Endothelial cell of umbilical vein (primary cell): ENCODE measurements around the gene CELSR2. TPM values are rescaled to one million over a fixed set of nuclear protein-coding genes. Genes with fewer than 3 reads are reported as not detected.

ENCODE experiments used
- BruUV-seq: library from RNA; stranded (reverse); fragments of 400-500 nt; replicated peaks from 2 replicates; lab custom pipeline; 2021; lab: Mats Ljungman, UMichigan
- CTCF ChIA-PET: fragments of 300-600, 350-600 bp; sonication (Branson Sonifier 250); formaldehyde crosslinking; loops from one replicate; lab custom pipeline; 2021; ENCODE audit warnings: antibody characterized with exemption, inconsistent platforms; lab: Charles Lee
- POLR2A ChIA-PET: fragments of 300-600, 350-600 bp; sonication (Branson Sonifier 250); formaldehyde crosslinking; loops from one replicate; lab custom pipeline; 2021; ENCODE audit warnings: antibody characterized with exemption, inconsistent platforms; lab: Charles Lee
- DNase-seq: peaks from one replicate; pipeline ENCODE4 v3.0.0-alpha.2; 2011; ENCODE audit warnings: low read depth, low spot score
- FAIRE-seq: peaks from 2 replicates; lab custom pipeline; 2011; peaks lifted over from hg19 to GRCh38; lab: Jason Lieb, UNC
- H2AFZ ChIP-seq: 2 replicates; pipeline ENCODE4 v1.6.0; 2012; ENCODE audit warnings: low read depth, low read length, control low read depth, inconsistent platforms
- H3K27ac ChIP-seq: 2 replicates; pipeline ENCODE4 v1.5.1; 2011; ENCODE audit warnings: low read depth, mild to moderate bottlenecking, control low read depth, low read length, moderate library complexity; ENCODE audit not compliant: insufficient read depth
- H3K27me3 ChIP-seq, 2 experiments: 2 replicates each; pipeline versions ENCODE4 v1.6.0 to v1.6.1; 2011; ENCODE audit warnings: low read length in 2 of 2, mixed read lengths in 1 of 2; ENCODE audit not compliant: control insufficient read depth in 2 of 2, insufficient read depth in 2 of 2
- H3K36me3 ChIP-seq, 2 experiments: 2 replicates in 1 of 2; 3 replicates in 1 of 2; pipeline ENCODE4 v1.5.1; 2011; ENCODE audit warnings: low read length in 2 of 2, mild to moderate bottlenecking in 1 of 2, moderate library complexity in 1 of 2; ENCODE audit not compliant: control insufficient read depth in 2 of 2, insufficient read depth in 2 of 2; ENCODE audit errors: extremely low read depth in 1 of 2
- H3K4me1 ChIP-seq: 3 replicates; pipeline ENCODE4 v1.5.1; 2011; ENCODE audit warnings: mild to moderate bottlenecking, low read length; ENCODE audit not compliant: control insufficient read depth, insufficient read depth; ENCODE audit errors: extremely low read depth
- H3K4me2 ChIP-seq: 2 replicates; pipeline ENCODE4 v1.6.1; 2011; ENCODE audit warnings: low read length, control low read depth, mixed read lengths; ENCODE audit not compliant: insufficient read depth
- H3K4me3 ChIP-seq, 3 experiments: fragments of 200-600 bp in 1 of 3; sonication (generic), shearing (Covaris generic) in 1 of 3; replicated peaks in 1 of 3; 2 replicates each; pipeline ENCODE4 v1.5.1; 2011 to 2016; ENCODE audit warnings: control low read depth in 3 of 3, low read length in 3 of 3, mild to moderate bottlenecking in 2 of 3, inconsistent platforms in 1 of 3, low read depth in 1 of 3, moderate library complexity in 1 of 3; ENCODE audit not compliant: insufficient read depth in 1 of 3
- H3K79me2 ChIP-seq: 2 replicates; pipeline ENCODE4 v1.6.0; 2012; ENCODE audit warnings: low read length, inconsistent platforms; ENCODE audit not compliant: control insufficient read depth, insufficient read depth
- H3K9ac ChIP-seq: replicated peaks from 2 replicates; pipeline ENCODE3; 2011; ENCODE audit warnings: low read length, control low read depth; ENCODE audit not compliant: insufficient read depth; ENCODE audit errors: extremely low read depth
- H3K9me1 ChIP-seq: replicated peaks from 3 replicates; pipeline ENCODE4 v1.6.0; 2011; ENCODE audit warnings: mild to moderate bottlenecking, low read length; ENCODE audit not compliant: control insufficient read depth, insufficient read depth; ENCODE audit errors: extremely low read depth
- H3K9me3 ChIP-seq: replicated peaks from 2 replicates; pipeline ENCODE4 v1.5.1; 2012; ENCODE audit warnings: low read length, inconsistent platforms; ENCODE audit not compliant: control insufficient read depth, insufficient read depth
- H4K20me1 ChIP-seq: replicated peaks from 2 replicates; pipeline ENCODE3; 2011; ENCODE audit warnings: mild to moderate bottlenecking, low read length; ENCODE audit not compliant: control insufficient read depth, insufficient read depth; ENCODE audit errors: extremely low read depth
- EZH2 ChIP-seq: IDR thresholded peaks from 2 replicates; pipeline ENCODE4 v1.6.1; 2012; ENCODE audit warnings: borderline replicate concordance, low read depth, mild to moderate bottlenecking, moderate library complexity, low read length, inconsistent platforms; ENCODE audit not compliant: severe bottlenecking
- FOS ChIP-seq: IDR thresholded peaks from 2 replicates; pipeline ENCODE4 v1.6.1; 2011; ENCODE audit warnings: mild to moderate bottlenecking, low read length, moderate library complexity, borderline replicate concordance; ENCODE audit not compliant: insufficient read depth
- GATA2 ChIP-seq: IDR thresholded peaks from 2 replicates; pipeline ENCODE4 v1.7.0; 2011; ENCODE audit warnings: low read depth, mild to moderate bottlenecking, moderate library complexity, mixed read lengths, low read length; ENCODE audit not compliant: insufficient read length, insufficient read depth
- JUN ChIP-seq: IDR thresholded peaks from 2 replicates; pipeline ENCODE4 v1.6.1; 2011; ENCODE audit warnings: borderline replicate concordance, low read depth; ENCODE audit not compliant: insufficient read length, insufficient read depth
- MYC ChIP-seq: IDR thresholded peaks from one replicate; pipeline ENCODE4 v1.6.1; 2011; ENCODE audit warnings: mild to moderate bottlenecking, low read depth, low read length
- POLR2A ChIP-seq: IDR thresholded peaks from 2 replicates; pipeline ENCODE4 v1.6.1; 2012; ENCODE audit warnings: low read depth, mild to moderate bottlenecking, control low read depth, low read length
- POLR2AphosphoS5 ChIP-seq: IDR thresholded peaks from 2 replicates; pipeline ENCODE4 v1.6.1; 2012; ENCODE audit warnings: low read depth, mild to moderate bottlenecking, control low read depth, low read length, moderate library complexity; ENCODE audit not compliant: insufficient read depth
- dilution Hi-C: fragments of 300-500 bp; cut with MboI; formaldehyde crosslinking; loops from one replicate; pipeline ENCODE4 v1.15.0; 2019; ENCODE audit warnings: low sequenced_read_pairs; ENCODE audit not compliant: extremely low pct_ligation_motif_present
- intact Hi-C: fragments of 100-400 bp; cut with micrococcal nuclease; formaldehyde crosslinking; loops from one replicate; pipeline ENCODE4 v1.10.0; 2022
- polyA plus RNA-seq, 4 experiments: library from polyadenylated mRNA; depleted of rRNA in 3 of 4; stranded (reverse) in 3 of 4; unstranded in 1 of 4; fragments of >200 nt; gene quantifications; 2 replicates each; pipeline versions ENCODE4 v1.2.1 to v1.2.3, GENCODE V29; 2011 to 2012; ENCODE audit warnings: missing spikeins in 1 of 4
- total RNA-seq: library from RNA; stranded (reverse); gene quantifications from 2 replicates; pipeline ENCODE4 v1.2.3, GENCODE V29; 2021
- TF ChIP-seq, protein P1 (sequence below), 2 donors: IDR thresholded peaks; 1 replicate in 1 of 2; 2 replicates in 1 of 2; pipeline ENCODE4 v1.5.1; 2011; ENCODE audit warnings: low read length in 2 of 2, mild to moderate bottlenecking in 2 of 2, moderate library complexity in 2 of 2, control low read depth in 1 of 2, inconsistent platforms in 1 of 2, low read depth in 1 of 2; ENCODE audit not compliant: insufficient read depth in 1 of 2; ENCODE audit errors: extremely low read depth in 1 of 2
- TF ChIP-seq, protein P2 (sequence below): IDR thresholded peaks from 2 replicates; pipeline ENCODE4 v1.6.1; 2011; ENCODE audit not compliant: insufficient read depth, insufficient read length

The CELSR2 gene
- total and polyA plus RNA-seq, 2 donors (not counting 3 experiments of a cell fraction or from before 2014, with no cell fraction given), result 0.90 to 1.4 TPM

DNA sequence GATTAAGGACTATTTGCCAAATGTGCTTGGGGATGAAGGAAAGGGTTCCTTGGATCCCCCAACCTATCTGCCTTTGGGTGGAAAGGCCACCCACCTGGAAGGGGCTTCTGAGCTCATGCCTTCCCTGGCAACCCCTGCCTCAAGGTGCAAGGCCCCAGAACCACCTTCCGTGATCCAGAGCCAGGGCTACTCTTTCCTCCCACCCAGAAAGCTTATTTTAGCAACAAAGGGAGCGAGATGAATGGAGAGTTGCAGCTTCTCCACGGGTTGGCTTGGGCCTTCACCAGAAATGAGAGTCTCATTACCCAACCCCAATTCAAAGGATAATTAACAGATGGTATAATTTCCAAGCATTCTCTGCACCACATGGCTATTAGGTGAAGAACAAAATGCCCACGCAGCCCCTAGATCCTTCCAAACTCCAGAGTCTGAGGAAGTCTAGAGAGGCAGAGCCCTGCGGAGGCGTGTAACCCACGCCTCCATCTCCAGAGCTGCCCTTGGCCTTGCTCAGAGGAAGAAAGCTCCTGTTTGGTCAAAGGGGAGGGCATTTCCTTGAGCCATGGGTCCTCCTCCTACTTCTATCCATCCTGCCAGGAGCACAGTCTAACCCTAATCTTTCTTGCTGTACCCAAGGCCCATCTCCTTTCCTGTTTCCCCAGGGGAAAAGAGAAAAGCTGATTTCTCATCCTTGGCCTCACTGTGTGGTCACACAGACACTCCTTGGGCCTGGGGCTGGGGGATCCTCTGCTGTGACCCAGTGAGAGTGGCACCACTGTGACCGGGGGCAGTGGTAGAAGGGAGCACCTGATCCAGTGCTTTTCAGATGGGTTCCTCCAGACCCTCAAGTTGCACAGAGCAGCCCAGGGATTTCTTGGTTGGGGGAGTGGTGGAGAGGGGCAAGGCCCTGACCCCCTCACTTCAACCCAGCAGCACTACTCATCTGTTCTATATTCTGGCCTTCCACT is 1.7 kb upstream of the CELSR2 start:
- Histone ChIP-seq H3K4me2 (no peak overlapping the region), H3K9me3 (no peaks in the 10 kb centered on the region), H3K9ac (no peak overlapping the region), H3K9me1 (no peaks in the 10 kb centered on the region), H2AFZ (no peak overlapping the region), H3K4me3 (no peak overlapping the region), H3K27me3 (peaks cover 6 to 8% of the 10 kb centered on the region in 2 experiments), H3K27ac (no peak overlapping the region), H3K36me3 (no peaks in the 10 kb centered on the region), H4K20me1 (no peaks in the 10 kb centered on the region), H3K79me2 (no peaks in the 10 kb centered on the region), H3K4me1 (no peaks in the 10 kb centered on the region)
- BruUV-seq, result no TSS peak
- intact Hi-C loops (no loop called here), dilution Hi-C loops (no loop called here)
- TF ChIP-seq POLR2AphosphoS5 (no peak), GATA2 (no peak), MYC (no peak), POLR2A (no peak), EZH2 (no peak), FOS (no peak), JUN (no peak)
- TF ChIP-seq, protein P1, sequence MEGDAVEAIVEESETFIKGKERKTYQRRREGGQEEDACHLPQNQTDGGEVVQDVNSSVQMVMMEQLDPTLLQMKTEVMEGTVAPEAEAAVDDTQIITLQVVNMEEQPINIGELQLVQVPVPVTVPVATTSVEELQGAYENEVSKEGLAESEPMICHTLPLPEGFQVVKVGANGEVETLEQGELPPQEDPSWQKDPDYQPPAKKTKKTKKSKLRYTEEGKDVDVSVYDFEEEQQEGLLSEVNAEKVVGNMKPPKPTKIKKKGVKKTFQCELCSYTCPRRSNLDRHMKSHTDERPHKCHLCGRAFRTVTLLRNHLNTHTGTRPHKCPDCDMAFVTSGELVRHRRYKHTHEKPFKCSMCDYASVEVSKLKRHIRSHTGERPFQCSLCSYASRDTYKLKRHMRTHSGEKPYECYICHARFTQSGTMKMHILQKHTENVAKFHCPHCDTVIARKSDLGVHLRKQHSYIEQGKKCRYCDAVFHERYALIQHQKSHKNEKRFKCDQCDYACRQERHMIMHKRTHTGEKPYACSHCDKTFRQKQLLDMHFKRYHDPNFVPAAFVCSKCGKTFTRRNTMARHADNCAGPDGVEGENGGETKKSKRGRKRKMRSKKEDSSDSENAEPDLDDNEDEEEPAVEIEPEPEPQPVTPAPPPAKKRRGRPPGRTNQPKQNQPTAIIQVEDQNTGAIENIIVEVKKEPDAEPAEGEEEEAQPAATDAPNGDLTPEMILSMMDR (IDR thresholded peaks at IDR 0.05; ENCODE audit: extremely low read depth in 1 of 2, insufficient read depth in 1 of 2, low read depth in 1 of 2, low read length in 2 of 2), result no peak
- TF ChIP-seq, protein P2, sequence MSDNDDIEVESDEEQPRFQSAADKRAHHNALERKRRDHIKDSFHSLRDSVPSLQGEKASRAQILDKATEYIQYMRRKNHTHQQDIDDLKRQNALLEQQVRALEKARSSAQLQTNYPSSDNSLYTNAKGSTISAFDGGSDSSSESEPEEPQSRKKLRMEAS, result no peak
- CTCF ChIA-PET, result interaction anchor here (1.0 to 1.4 kb wide), 5 partner anchors 9 to 151 kb away, joined by 3 to 4 read pairs (median 3); no protein-coding TSS in a partner anchor
- FAIRE-seq, result no peak
- POLR2A ChIA-PET, result no interaction called here
- no peak for DNase-seq
